NCI-H748 (cell line): ENCODE measurements around the gene GALNT10.

Source experiments
- DNase-seq: peaks from one replicate; lab custom pipeline; 2025; ENCODE audit not compliant: unreplicated experiment; lab: John Stamatoyannopoulos, UW

Gene GALNT10

DNA sequence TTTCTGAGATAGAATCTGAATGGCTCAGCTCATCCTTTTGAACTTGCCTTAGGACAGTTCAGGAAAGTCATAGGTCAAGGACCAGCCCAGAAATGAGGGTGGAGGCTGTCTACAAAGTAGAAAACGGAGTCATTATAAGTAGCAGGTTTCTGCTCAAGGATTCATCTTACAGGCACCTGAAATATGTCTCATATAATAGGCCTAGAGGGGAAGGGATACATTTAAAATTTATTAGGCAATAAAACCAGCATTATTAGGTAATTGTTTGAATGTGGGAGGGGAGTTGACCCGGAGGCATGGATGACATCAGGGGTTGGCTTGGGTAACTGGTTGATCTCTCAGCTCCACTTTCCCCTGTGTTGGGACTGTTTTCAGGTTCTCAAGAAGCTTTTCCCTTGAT lies 11.9 kb upstream of the GALNT10 start:
- DNase-seq = no peak

DNA sequence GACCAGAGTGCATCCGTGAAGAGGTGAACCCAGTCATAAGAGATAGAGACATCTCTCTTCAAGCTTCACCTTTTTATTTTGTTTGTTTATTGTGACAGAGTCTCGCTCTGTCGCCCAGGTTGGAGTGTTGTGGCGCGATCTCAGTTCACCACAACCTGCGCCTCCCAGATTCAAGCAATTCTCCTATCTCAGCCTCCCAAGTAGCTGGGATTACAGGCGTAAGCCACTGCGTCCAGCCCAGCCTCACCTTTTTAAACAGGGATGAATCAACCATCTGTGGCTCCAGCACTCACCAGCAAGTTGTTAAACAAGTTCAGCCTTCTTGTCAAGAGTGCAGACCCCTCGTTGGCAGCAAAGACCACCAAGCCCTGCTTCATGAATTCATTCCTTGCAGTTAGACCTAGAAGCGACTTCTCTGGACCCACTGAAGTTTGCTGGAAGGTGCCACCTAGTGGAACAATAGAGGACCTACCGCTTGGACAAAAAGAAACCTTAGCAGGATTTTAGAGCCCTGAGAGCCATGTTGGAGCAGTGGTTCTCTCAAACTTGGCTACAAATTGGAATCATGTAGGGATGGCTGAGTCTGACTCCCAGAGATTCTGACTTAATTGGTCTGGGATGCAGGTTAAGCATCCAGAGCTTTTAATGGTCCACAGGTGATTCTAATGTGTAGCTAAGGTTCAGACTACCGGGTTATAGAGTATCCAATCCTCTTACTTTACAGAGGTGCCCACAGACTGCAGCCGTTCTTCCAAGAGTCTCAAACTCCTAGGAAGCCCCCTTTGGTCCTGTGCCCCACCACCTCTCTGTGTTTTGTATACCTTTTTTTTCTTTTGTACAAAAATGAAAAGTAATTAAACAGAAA lies 10.5 kb upstream of the GALNT10 start:
- DNase-seq = peak; percentile 70

DNA sequence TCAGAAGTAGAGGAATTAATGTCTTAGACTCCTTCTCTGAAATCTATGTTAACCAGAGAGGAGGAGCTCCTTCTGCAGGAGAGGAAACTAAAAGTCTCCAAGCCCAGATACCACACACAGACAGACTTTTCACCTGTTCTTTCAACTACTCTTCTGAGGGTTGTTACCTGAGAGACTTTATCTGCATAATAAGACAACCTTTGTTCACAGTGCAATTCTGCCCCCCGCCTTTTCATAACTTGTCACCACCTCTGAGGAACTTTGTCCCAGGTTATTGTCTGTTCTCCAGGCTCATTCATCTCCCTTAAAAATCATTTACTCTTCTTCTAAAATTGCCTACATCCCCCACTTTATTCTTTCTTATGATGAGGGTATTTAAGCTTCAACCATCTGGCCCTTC lies 9.4 kb upstream of the GALNT10 start:
- DNase-seq = no peak

GRCh38 chr5:154189256-154189818 lies 1.2 kb upstream of the GALNT10 start:
- DNase-seq = peak; percentile 69

- DNase-seq = peak; percentile 81
Measured at GRCh38 chr5:154189819-154190594, 526 bp upstream of the GALNT10 start.

- DNase-seq = no peak
Measured at GRCh38 chr5:154191467-154192261, 1.1 kb downstream of the GALNT10 start.

GRCh38 chr5:154193283-154193682 lies 2.8 kb downstream of the GALNT10 start:
- no peak for DNase-seq

DNA sequence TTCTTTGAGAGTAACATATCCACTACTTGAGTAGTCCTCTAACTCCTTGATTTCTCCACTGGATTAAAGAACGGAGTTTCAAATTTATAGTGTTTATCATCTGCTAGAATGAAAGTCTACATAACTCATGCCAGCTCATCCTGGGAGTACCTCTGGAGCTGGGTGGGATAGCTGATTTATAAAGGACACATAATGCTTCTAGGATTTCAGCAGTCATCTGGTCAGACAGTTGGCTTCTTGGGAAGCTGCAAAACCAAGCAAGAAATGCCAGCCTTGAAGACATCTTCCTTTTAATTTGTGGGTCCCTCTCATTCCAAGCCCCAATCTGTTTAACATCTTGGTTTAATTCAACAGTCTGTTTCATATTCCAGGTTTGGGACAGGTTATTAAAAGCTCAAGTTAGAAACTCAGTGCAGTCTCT lies 3.2 kb downstream of the GALNT10 start:
- DNase-seq = no peak

DNA sequence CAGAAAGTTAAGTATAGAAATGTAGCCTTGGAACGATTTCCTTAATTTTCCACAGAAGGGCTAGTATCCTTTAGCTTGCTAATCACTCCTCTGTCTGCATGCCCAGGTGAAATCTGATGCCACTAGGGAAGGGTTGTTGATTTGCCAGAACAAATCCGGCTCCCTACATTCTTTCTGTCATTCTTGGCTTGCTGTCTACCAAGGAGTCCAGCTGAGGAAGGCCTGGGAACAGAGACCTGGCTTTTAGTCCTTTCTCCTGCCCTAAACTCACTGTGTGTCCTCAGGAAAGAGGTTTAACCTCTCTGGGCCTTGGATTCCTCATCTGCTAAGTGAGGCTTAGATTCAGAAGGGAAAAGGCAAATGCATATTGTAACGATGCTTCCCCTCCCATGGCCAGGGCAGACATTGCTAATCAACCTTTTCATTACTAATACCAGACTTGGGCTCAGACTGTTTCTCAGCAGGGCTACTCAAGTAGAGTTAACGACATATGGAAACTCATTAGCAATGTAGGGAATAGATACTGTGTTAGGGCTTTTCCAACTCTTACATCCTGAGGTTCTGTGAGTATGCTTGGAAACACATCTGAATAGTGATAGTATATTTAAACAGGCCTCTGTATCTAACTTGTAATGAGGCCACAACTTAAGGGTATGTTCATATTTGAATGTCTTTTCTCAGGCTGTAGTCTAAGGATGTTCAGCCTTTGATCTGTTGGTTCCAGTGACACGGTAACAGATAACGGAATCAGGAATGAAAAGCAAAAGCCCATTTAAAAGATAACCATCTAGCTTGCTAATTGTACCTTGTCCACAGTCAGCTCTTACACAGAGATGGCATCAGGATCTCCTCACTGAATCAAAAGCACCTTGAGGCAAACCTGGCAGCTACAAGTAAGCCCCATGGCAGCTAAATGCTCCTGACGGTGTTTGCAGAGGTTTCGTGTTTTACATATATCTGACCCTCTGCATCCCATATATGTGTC lies 4.1 kb downstream of the GALNT10 start:
- DNase-seq = peak; percentile 26

- DNase-seq = no peak
Measured at GRCh38 chr5:154196281-154196680, 5.7 kb downstream of the GALNT10 start.

DNA sequence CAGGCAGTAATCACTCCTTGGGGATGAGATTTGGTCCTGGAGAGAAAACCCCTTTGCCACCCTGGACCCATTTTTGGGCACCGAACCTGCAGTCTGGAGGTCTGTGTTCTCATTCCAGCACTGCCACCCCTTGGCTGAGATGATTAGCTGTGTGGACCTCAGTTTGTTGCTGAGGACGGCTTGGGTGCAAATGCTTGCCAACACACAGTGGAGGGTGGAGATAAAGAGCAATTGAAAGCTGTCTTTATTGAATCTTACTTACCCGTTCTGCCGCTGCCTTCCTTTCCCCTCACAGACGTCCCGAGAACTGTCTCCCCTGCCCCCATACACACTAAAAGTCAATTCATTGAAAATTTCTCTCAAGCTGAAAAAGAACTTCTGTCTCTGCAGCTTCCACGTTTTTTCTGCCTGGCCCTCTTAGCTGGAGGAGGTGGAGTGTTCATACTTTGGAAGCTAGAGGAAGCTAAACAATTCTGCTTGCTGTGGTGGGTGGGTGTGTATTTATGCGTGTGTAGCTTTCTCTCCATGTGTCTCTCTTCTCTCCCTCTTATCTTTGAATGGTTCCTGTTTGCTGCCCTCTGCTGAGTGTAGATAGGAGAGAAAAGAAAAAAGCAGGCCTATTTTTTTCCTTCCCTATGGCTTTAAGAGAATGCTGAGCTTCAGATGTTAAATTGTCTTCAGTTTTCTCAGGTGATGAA lies 6.6 kb downstream of the GALNT10 start:
- peak; percentile 28 for DNase-seq

- DNase-seq = peak; percentile 46
Measured at GRCh38 chr5:154197801-154198491, 7.4 kb downstream of the GALNT10 start.

- no peak for DNase-seq
Measured at GRCh38 chr5:154198611-154199230, 8.2 kb downstream of the GALNT10 start.

- DNase-seq = no peak
Measured at GRCh38 chr5:154199263-154199662, 8.7 kb downstream of the GALNT10 start.

DNA sequence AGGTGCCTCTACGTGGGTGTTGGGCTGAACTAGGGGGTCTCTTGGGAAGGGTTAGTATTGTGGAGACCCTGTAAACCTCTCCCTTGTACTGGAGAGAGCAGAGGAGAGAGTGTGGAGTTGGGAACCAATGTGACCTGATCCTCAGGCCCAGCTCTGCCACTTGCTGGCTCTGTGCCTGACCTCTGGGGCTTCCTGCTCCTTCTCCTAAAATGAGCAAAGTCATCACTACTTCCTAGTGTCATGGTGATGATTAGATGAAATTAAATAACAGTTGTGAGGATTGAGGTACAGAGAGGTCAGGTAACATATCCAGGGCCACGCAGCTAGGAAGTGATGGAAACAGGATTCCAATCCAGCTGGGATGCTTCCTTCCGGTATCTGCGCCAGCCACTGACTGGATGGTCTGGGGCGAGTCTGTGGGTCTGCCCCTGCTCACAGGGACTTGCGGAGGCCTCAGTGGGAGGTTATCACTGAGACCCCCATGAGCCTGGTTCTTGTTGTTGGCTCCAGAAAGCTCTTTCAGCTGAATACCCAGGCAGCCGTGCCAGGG lies 9.2 kb downstream of the GALNT10 start:
- DNase-seq = no peak

- no peak for DNase-seq
Measured at GRCh38 chr5:154200221-154200620, 9.7 kb downstream of the GALNT10 start.

DNA sequence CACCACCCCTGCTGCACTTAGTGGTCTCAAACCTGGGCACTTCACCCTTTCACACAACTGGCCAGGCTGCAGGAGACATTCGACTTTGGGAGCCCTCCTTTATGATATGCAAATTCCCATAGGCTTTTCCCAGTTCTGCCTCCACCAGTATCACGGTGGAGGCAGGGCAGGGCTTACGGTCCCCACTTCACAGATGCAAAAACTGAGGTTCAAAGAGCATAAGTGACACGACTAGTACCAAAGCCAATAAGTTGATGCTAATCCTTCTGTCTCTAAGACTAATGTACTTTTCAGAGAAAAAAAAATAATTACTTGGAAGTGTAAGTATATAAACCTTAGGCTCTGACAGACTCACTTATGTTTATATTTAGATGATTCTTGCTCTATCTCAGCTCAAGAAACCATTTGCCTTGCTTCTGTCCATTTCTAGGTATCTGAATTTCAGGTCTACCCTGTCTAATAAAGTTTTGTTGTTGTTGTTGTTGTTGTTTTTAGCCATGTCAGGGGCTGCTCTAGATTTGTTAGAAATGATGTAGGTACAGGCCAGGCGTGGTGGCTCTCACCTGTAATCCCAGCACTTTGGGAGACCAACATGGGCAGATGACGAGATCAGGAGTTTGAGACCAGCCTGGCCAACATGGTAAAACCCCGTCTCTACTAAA lies 10.7 kb downstream of the GALNT10 start:
- no peak for DNase-seq
